OCI-LY3 (cell line): ENCODE data around the gene LTO1.

Experiments
- CTCF ChIP-seq: fragments of 200-600, 300-600 bp; sonication (generic); IDR thresholded peaks from 2 replicates; pipeline ENCODE4 v1.5.1; 2014; ENCODE audit warnings: antibody characterized with exemption, low read length, low read depth
- EZH2phosphoT487 ChIP-seq: fragments of 200-600 bp; shearing (Covaris generic); IDR thresholded peaks from 2 replicates; pipeline ENCODE4 v1.6.1; 2018; ENCODE audit warnings: antibody characterized with exemption, mixed run types, low read depth

GRCh38 chr11:69627551-69627950 is 47.6 kb downstream of the LTO1 start:
- TF ChIP-seq CTCF (no peak), EZH2phosphoT487 (no peak)
